ENCODE data around the gene NKD2. TPM values are rescaled to one million over a fixed set of nuclear protein-coding genes. Genes with fewer than 3 reads are reported as not detected.
A peak's percentile ranks its signal among the peaks of the same experiment; 100 is the strongest.

NKD2 gene
- total and polyA plus RNA-seq, 7 experiments from 2014 or later: 4.8 TPM; not detected in 6

- Mint-ChIP-seq H3K36me3 (peaks cover 0 to 14% (median 3%) of the 10 kb centered on the region in 5 donors), H3K27me3 (peaks cover 30 to 45% (median 35%) of the 10 kb centered on the region in 5 donors), H3K4me3 (peak overlapping the region in 1 of 10 donors; percentile 21), H3K9me3 (peaks cover 0 to 23% (median 2%) of the 10 kb centered on the region in 11 donors), H3K4me1 (peaks cover 0 to 14% (median 0%) of the 10 kb centered on the region in 7 donors), H3K27ac (no peak overlapping the region)
- intact Hi-C loops (cut with micrococcal nuclease): no loop called here
- no peak for DNase-seq
- CTCF ChIA-PET: interaction anchor here (0.9 to 1.0 kb wide), 2 partner anchors 148 to 604 kb away, joined by 3 read pairs; no protein-coding TSS in a partner anchor
- no peaks in the 10 kb centered on the region for H3K27me3 ChIP-seq (ENCODE audit: control insufficient read depth in 2 of 2, insufficient read depth in 2 of 2, low read length in 2 of 2)
- ATAC-seq: peak; percentile 34
- no peaks in the 10 kb centered on the region for H3K9me3 ChIP-seq (ENCODE audit: control insufficient read depth in 2 of 3, low read length in 3 of 3)
- H3K27ac ChIP-seq (ENCODE audit: low read depth, low read length): no peak overlapping the region
- H3K4me3 ChIP-seq (ENCODE audit: low read length): no peak overlapping the region
- POLR2A ChIA-PET: no interaction called here
- H3K4me1 ChIP-seq (ENCODE audit: control insufficient read depth in 2 of 2, insufficient read depth in 2 of 2, low read length in 2 of 2): no peaks in the 10 kb centered on the region
- no peaks in the 10 kb centered on the region for H3K36me3 ChIP-seq (ENCODE audit: control insufficient read depth in 2 of 3, insufficient read depth in 3 of 3, low read length in 3 of 3)
Measured at GRCh38 chr5:989961-990530, 18.6 kb upstream of the NKD2 start.

- H3K27ac Mint-ChIP-seq: no peak overlapping the region
- peaks cover 28 to 38% (median 30%) of the 10 kb centered on the region in 5 donors for H3K27me3 Mint-ChIP-seq
- H3K27me3 ChIP-seq (ENCODE audit: control insufficient read depth in 2 of 2, insufficient read depth in 2 of 2, low read length in 2 of 2): no peaks in the 10 kb centered on the region
- H3K27ac ChIP-seq (ENCODE audit: low read depth, low read length): no peak overlapping the region
- H3K4me1 Mint-ChIP-seq: peaks cover 0 to 26% (median 3%) of the 10 kb centered on the region in 7 donors
- DNase-seq: no peak
- ChIA-PET CTCF (no interaction called here), POLR2A (no interaction called here)
- H3K4me3 ChIP-seq (ENCODE audit: low read length): no peak overlapping the region
- no peaks in the 10 kb centered on the region for H3K9me3 ChIP-seq (ENCODE audit: control insufficient read depth in 2 of 3, low read length in 3 of 3)
- H3K4me3 Mint-ChIP-seq: no peak overlapping the region
- H3K4me1 ChIP-seq (ENCODE audit: control insufficient read depth in 2 of 2, insufficient read depth in 2 of 2, low read length in 2 of 2): no peaks in the 10 kb centered on the region
- no peaks in the 10 kb centered on the region for H3K36me3 ChIP-seq (ENCODE audit: control insufficient read depth in 2 of 3, insufficient read depth in 3 of 3, low read length in 3 of 3)
- no peak for ATAC-seq
- peaks cover 0 to 11% (median 3%) of the 10 kb centered on the region in 5 donors for H3K36me3 Mint-ChIP-seq
- intact Hi-C loops (cut with micrococcal nuclease): no loop called here
- peaks cover 0 to 12% (median 0%) of the 10 kb centered on the region in 11 donors for H3K9me3 Mint-ChIP-seq
Measured at GRCh38 chr5:991472-992267, 16.9 kb upstream of the NKD2 start.

GRCh38 chr5:994272-994607 is 14.4 kb upstream of the NKD2 start:
- no peak overlapping the region for H3K4me3 Mint-ChIP-seq
- H3K27ac Mint-ChIP-seq: no peak overlapping the region
- H3K27me3 Mint-ChIP-seq: peaks cover 9 to 25% (median 12%) of the 10 kb centered on the region in 5 donors
- no peaks in the 10 kb centered on the region for H3K27me3 ChIP-seq (ENCODE audit: control insufficient read depth in 2 of 2, insufficient read depth in 2 of 2, low read length in 2 of 2)
- H3K36me3 ChIP-seq (ENCODE audit: control insufficient read depth in 2 of 3, insufficient read depth in 3 of 3, low read length in 3 of 3): no peaks in the 10 kb centered on the region
- no peak overlapping the region for H3K4me3 ChIP-seq (ENCODE audit: low read length)
- no peak overlapping the region for H3K27ac ChIP-seq (ENCODE audit: low read depth, low read length)
- peaks cover 0 to 6% of the 10 kb centered on the region in 2 donors for H3K4me1 ChIP-seq (ENCODE audit: control insufficient read depth in 2 of 2, insufficient read depth in 2 of 2, low read length in 2 of 2)
- DNase-seq (no peak), ATAC-seq (no peak)
- POLR2A ChIA-PET: no interaction called here
- H3K9me3 ChIP-seq (ENCODE audit: control insufficient read depth in 2 of 3, low read length in 3 of 3): no peaks in the 10 kb centered on the region
- H3K4me1 Mint-ChIP-seq: peaks cover 6 to 33% (median 12%) of the 10 kb centered on the region in 7 donors
- CTCF ChIA-PET: no interaction called here
- H3K9me3 Mint-ChIP-seq: peaks cover 0 to 2% (median 0%) of the 10 kb centered on the region in 11 donors
- H3K36me3 Mint-ChIP-seq: peaks cover 0 to 3% (median 0%) of the 10 kb centered on the region in 5 donors
- intact Hi-C loops (cut with micrococcal nuclease): no loop called here

GRCh38 chr5:994821-995220 is 13.8 kb upstream of the NKD2 start:
- Histone ChIP-seq H3K27me3 (ENCODE audit: control insufficient read depth in 2 of 2, insufficient read depth in 2 of 2, low read length in 2 of 2) (no peaks in the 10 kb centered on the region), H3K4me1 (ENCODE audit: control insufficient read depth in 2 of 2, insufficient read depth in 2 of 2, low read length in 2 of 2) (peaks cover 0 to 6% of the 10 kb centered on the region in 2 donors), H3K4me3 (ENCODE audit: low read length) (no peak overlapping the region), H3K9me3 (ENCODE audit: control insufficient read depth in 2 of 3, low read length in 3 of 3) (no peaks in the 10 kb centered on the region), H3K27ac (ENCODE audit: low read depth, low read length) (no peak overlapping the region), H3K36me3 (ENCODE audit: control insufficient read depth in 2 of 3, insufficient read depth in 3 of 3, low read length in 3 of 3) (no peaks in the 10 kb centered on the region)
- peaks cover 7 to 24% (median 11%) of the 10 kb centered on the region in 5 donors for H3K27me3 Mint-ChIP-seq
- peaks cover 0 to 3% (median 0%) of the 10 kb centered on the region in 5 donors for H3K36me3 Mint-ChIP-seq
- peaks cover 0 to 2% (median 0%) of the 10 kb centered on the region in 11 donors for H3K9me3 Mint-ChIP-seq
- ATAC-seq (no peak), DNase-seq (peak in 1 of 9 donors; percentile 19)
- peaks cover 6 to 33% (median 12%) of the 10 kb centered on the region in 7 donors for H3K4me1 Mint-ChIP-seq
- no peak overlapping the region for H3K4me3 Mint-ChIP-seq
- intact Hi-C loops (cut with micrococcal nuclease): no loop called here
- CTCF ChIA-PET: no interaction called here
- POLR2A ChIA-PET: no interaction called here
- H3K27ac Mint-ChIP-seq: no peak overlapping the region

GRCh38 chr5:995318-995717 is 13.3 kb upstream of the NKD2 start:
- intact Hi-C loops (cut with micrococcal nuclease): no loop called here
- ATAC-seq: no peak
- Mint-ChIP-seq H3K4me1 (peaks cover 6 to 33% (median 12%) of the 10 kb centered on the region in 7 donors), H3K27me3 (peaks cover 5 to 19% (median 6%) of the 10 kb centered on the region in 5 donors), H3K36me3 (peaks cover 0 to 3% (median 0%) of the 10 kb centered on the region in 5 donors), H3K4me3 (no peak overlapping the region), H3K27ac (no peak overlapping the region), H3K9me3 (peaks cover 0 to 2% (median 0%) of the 10 kb centered on the region in 11 donors)
- Histone ChIP-seq H3K27ac (ENCODE audit: low read depth, low read length) (no peak overlapping the region), H3K4me1 (ENCODE audit: control insufficient read depth in 2 of 2, insufficient read depth in 2 of 2, low read length in 2 of 2) (peaks cover 0 to 6% of the 10 kb centered on the region in 2 donors), H3K36me3 (ENCODE audit: control insufficient read depth in 2 of 3, insufficient read depth in 3 of 3, low read length in 3 of 3) (no peaks in the 10 kb centered on the region), H3K4me3 (ENCODE audit: low read length) (no peak overlapping the region), H3K9me3 (ENCODE audit: control insufficient read depth in 2 of 3, low read length in 3 of 3) (no peaks in the 10 kb centered on the region), H3K27me3 (ENCODE audit: control insufficient read depth in 2 of 2, insufficient read depth in 2 of 2, low read length in 2 of 2) (no peaks in the 10 kb centered on the region)
- ChIA-PET POLR2A (no interaction called here), CTCF (no interaction called here)
- peak in 1 of 9 donors; percentile 18 for DNase-seq

GRCh38 chr5:997001-997474 is 11.6 kb upstream of the NKD2 start:
- Mint-ChIP-seq H3K4me1 (peaks cover 6 to 31% (median 10%) of the 10 kb centered on the region in 7 donors), H3K9me3 (peaks cover 0 to 2% (median 0%) of the 10 kb centered on the region in 11 donors), H3K27me3 (peaks cover 0 to 9% (median 6%) of the 10 kb centered on the region in 5 donors), H3K27ac (peak overlapping the region in 2 of 9 donors; percentile 69 to 71), H3K36me3 (peaks cover 0 to 1% (median 0%) of the 10 kb centered on the region in 5 donors), H3K4me3 (peak overlapping the region in 3 of 10 donors; percentile 3 to 82 (median 16))
- Histone ChIP-seq H3K4me1 (ENCODE audit: control insufficient read depth in 2 of 2, insufficient read depth in 2 of 2, low read length in 2 of 2) (peaks cover 0 to 6% of the 10 kb centered on the region in 2 donors), H3K9me3 (ENCODE audit: control insufficient read depth in 2 of 3, low read length in 3 of 3) (no peaks in the 10 kb centered on the region), H3K27me3 (ENCODE audit: control insufficient read depth in 2 of 2, insufficient read depth in 2 of 2, low read length in 2 of 2) (no peaks in the 10 kb centered on the region), H3K27ac (ENCODE audit: low read depth, low read length) (no peak overlapping the region), H3K36me3 (ENCODE audit: control insufficient read depth in 2 of 3, insufficient read depth in 3 of 3, low read length in 3 of 3) (no peaks in the 10 kb centered on the region), H3K4me3 (ENCODE audit: low read length) (no peak overlapping the region)
- ChIA-PET CTCF (no interaction called here), POLR2A (no interaction called here)
- DNase-seq (peak in 2 of 9 donors; percentile 22 to 48), ATAC-seq (peak; percentile 30)
- intact Hi-C loops (cut with micrococcal nuclease): no loop called here

Measured in naive thymus-derived CD4-positive, alpha-beta T cell (primary cell).